ENCODE data around the gene AMHR2.

The AMHR2 gene

GRCh38 chr12:53480491-53481442 lies 57.1 kb downstream of the AMHR2 start:
- no peak for DNase-seq (ENCODE audit: low read depth in 2 of 2)
